ENCODE measurements around the gene MYPOP.

Gene MYPOP, protein sequence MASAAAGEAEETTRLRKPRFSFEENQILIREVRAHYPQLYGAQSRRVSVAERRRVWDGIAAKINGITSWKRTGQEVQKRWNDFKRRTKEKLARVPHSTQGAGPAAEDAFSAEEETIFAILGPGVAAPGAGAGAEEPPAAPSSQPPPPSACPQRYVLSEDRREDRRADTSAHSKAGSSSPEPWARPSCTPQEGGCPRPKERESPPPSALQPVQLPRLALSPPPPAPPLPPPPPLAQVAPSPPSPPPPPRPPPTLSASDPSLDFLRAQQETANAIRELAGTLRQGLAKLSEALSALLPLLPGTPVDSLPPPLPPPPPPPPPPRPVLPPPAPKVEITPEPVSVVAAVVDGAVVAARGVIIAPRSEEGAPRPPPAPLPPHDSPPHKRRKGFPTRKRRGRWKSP

DNA sequence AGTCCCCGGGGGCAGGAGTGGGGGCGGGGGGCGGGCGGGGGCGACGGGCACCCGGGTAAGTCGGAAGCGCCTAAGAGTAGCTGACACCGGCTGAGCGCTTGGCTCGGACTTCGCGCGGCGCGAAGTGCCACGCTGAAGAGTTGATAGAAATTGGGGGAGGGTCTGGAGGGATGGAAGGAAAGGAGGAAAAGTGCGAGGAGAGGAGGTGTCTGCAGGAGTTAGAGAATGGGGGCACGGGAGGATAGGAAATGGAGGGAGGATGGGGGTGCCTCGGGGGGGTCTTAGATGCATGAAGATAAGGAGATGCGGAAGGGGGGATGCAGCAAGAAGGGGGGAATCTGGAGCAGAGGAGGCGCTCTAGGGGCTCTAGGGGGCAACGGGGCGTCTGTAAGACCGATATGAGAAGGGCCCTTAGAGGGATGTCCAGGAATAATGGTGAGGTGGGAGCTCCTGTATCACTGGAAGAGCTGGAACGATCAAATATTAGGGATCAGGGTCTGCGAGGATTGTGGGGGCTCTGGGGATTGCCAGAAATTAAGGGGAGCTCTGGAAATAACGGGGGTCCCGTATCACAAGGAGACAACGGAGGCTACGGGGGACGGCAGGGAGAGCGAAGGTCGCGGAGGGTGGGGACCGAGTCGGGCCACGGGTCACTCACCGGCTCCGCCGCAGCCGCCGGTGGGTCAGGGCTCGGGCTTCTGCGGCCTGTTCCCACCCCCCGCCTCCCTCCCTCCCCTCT is at the start of gene MYPOP:
Gene MYPOP, minus strand, starts transcription at position 702 of the 739 bp plus-strand sequence. CDS start 840 bp downstream, outside the sequence.
- no peak for DNase-seq

GRCh38 chr19:45947926-45948325 is 45.5 kb upstream of the MYPOP start:
- DNase-seq: no peak

DNA sequence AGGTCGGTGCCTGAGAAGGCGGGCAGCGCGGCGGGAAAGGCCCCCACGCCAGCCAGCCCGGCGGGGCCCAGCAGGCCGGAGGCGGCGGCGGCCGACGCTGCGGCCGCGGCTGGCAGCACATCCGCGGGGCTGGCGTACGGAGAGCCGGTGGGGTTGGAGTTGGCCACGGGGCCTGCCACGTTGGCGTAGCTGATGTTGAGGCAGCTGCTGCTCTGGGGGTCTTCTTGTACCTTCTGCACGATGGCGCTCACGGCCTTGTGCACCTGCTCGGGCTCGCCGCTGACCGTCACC is 38.0 kb upstream of the MYPOP start:
- no peak for DNase-seq

- DNase-seq: no peak
These were observed 37.5 kb upstream of the MYPOP start for GRCh38 chr19:45939792-45940514.

DNA sequence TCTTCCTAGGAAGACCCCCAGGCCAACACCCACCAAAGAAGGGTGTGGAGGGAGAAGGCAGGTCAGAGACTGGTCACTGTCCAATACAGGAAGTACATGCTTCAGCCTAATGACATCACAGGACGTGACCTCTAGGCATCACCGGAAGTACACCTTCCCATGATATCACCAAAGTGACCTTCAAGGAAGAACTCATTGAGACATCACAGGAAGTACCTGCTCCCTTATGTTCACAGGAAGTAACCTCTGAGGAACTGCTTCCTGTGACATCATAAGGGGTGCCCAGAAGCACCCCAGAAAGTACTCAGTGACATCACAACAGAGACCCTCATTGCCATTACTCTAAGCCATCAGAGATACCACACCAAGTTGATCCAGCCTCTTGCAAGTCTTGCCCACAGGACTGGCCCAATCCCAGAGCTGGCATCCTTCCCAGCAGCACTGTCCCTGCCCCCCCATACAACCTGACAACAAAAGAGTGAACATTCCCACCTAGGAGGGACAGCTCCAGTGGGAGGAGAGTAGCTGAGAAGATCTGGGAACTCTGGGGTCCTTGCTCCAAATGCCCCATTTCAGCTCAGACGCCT is 36.4 kb upstream of the MYPOP start:
- no peak for DNase-seq

GRCh38 chr19:45935267-45935666 is 32.9 kb upstream of the MYPOP start:
- no peak for DNase-seq

DNA sequence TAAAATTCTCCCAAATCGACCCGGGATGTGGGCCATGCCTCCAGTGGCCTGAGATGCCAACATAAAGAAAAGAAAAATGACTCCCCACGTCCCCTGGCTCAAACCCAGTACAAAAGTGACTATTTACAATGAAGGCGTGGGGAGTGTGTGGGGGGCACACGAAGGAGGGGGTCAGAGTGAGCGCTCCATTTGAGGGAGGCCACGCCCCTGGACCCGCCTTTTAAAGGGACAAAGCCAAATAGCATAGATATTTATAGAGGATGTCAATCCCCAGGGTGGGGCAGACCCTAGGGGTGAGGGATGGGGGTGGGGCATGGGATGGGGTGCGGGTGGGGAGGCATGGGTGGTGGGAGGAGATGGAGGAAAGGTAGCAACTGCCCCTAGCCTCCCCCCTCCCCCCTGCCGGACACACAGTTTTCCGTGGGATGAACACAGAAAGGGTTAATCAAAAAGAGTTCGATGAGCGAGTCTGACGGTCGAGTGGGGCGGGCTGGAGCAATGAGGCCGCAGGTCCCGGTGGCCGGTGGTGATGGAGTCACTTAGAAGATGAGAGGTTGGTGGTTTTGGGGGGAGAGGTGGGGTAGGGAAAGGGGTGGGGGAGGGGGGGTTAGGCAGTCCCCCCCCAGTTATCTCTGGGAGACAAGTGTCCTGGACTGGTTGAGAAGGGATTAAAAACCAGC is 32.3 kb upstream of the MYPOP start:
- no peak for DNase-seq

GRCh38 chr19:45933759-45934158 is 31.3 kb upstream of the MYPOP start:
- no peak for DNase-seq

- no peak for DNase-seq
These were observed 28.6 kb upstream of the MYPOP start for GRCh38 chr19:45931055-45931454.

DNA sequence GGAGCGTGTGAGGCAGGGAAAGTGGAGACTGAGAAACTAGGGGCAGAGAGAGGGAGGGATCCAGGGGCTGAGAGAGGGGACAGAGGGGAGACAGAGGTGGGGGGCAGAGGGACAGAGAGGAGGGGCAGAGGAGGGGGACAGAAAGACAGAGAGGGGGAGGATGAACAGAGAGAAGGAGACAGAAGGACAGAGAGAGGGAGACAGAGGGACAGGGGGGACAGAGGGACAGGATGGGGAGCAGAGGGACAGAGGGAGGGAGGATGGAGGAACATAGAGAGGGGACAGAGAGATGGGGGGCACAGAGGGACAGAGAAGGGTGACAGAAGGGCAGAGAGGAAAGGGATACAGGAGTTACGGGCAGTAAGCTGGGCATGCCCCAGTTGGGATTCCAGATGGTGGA is 26.8 kb upstream of the MYPOP start:
- DNase-seq: no peak

DNA sequence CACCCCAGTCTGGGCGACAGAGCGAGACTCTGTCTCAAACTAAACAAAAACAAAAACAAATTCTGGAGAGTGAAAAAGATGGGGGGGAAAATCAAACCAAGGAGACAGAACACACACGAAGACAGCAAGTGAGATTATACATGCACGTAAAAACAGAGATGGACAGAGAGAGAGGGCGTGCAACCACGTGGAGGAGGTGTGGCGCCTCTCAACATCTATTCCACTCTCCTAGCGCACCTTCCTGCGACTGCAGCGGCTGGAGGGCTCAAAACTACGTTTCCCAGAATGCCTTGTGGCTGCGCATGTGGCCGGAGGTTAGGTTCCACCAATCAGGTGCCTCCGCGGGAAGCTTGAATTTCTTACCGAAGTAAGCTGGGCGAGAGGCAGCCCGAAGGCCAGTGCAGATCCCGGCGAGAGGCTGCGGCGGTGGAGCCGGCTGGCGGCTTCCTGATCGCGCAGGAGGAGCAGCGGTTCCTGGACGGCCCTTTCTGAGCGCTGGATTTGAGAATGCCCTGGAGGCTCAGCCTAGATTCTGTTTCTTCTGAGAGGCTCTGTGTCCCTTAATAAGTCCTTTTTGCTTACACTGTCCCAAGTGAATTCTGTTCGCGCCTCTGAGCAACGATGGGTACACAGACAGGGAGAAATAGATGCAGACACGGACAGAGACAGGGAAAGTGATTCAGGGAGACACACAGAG is 25.3 kb upstream of the MYPOP start:
- DNase-seq: peak; percentile 82

DNA sequence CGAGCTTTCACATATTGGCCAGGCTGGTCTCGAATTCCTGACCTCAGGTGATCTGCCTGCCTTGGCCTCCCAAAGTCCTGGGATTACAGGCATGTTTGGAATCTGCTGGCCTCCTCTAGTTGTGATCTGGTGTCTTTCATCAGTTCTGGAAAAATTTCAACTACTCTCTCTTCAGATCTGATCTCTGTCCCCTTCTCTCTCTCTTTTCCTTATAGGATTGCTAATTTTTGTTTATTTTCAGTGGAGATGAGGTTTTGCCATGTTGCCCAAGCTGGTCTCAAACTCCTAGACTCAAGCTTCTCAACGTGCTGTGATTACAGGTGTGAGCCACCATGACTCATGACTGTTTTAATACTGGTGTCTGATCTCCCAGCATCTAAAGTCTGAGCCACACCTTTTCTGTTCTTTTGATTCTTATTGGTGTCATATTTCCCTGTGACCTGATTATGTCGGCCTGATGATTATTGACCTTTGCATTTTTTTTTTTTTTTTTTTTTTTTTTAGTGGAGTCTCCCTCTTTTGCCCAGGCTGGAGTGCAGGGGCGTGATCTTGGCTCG is 22.6 kb upstream of the MYPOP start:
- no peak for DNase-seq

GRCh38 chr19:45922281-45922680 is 19.9 kb upstream of the MYPOP start:
- no peak for DNase-seq

DNA sequence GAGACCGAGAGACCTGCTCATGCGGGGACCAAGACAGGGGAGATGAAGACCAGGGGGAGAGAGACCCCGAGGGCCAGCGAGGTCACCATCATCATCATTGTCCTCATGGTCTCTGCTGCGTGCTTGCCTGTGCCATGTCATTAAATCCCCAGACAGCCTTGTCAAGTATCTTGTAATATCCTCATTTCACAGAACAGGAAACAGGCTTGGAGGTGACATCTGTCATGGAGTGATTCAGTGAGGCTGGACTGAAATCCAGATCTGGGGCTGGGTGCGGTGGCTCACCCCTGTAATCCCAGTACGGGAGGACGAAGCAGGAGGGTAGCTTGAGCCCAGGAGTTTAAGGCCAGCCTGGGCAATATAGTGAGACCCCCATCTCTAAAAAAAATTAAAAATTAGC is 18.0 kb upstream of the MYPOP start:
- DNase-seq: no peak

DNA sequence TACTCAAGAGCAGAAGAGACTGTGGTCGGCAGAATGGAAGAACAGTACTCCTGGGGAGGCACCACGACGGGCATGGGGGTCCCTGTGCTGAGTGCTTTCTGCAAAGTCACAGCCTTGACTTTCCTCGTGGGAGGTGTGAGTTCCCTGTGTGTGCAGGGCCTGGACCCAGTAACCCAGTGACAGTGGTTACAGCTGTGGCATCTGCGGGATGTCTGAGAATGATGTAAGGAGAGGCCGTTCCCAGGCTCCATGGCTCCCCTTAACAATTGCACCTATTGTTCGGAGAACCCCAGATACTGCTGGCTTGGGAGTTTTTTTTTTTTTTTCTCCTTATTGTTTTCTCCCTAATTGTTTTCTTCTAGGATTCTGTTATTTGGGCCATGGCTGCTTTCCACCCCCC is 17.3 kb upstream of the MYPOP start:
- DNase-seq: no peak

DNA sequence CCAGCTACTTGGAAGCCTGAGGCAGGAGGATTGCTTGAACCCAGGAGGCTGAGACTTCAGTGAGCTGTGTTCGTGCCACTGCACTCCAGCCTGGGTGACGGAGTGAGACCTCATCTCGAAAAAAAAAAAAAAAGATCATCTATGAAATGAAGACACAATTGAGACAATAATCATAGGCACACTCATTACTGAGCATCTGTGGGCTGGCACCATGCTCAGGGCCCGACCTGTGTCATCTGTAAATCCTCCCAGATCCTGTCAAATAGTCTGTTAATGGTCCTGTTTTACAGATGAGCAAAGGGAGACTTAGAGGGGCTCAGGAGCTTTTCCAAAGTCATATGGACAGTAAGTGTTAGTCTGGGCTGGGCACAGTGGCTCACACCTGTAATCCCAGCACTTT is 16.3 kb upstream of the MYPOP start:
- no peak for DNase-seq

GRCh38 chr19:45917421-45918091 is 15.1 kb upstream of the MYPOP start:
- no peak for DNase-seq

GRCh38 chr19:45913874-45914830 is 11.7 kb upstream of the MYPOP start, which contains the start of gene NANOS2:
NANOS2 (minus strand) TSS chr19:45914778; CDS start chr19:45914693, 85 bp downstream.
- DNase-seq: no peak

DNA sequence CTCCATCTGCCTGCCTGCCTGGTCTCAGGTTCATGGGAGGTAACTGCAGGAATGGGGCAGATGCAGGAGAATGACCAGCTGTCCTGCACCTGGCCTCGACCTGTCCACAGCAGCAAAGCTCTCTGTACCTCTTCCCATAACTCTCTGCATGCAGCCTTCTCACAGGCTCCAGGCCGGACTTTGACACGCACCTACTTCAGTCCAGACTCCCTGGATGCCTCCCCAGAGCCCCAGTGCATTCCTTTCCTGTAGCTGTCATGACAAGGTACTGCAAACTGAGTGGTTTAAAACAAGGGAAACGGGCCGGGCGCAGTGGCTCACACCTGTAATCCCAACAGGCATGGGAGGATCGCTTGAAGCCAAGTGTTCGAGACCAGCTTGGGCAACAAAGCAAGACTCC is 8.9 kb upstream of the MYPOP start:
- DNase-seq: no peak

DNA sequence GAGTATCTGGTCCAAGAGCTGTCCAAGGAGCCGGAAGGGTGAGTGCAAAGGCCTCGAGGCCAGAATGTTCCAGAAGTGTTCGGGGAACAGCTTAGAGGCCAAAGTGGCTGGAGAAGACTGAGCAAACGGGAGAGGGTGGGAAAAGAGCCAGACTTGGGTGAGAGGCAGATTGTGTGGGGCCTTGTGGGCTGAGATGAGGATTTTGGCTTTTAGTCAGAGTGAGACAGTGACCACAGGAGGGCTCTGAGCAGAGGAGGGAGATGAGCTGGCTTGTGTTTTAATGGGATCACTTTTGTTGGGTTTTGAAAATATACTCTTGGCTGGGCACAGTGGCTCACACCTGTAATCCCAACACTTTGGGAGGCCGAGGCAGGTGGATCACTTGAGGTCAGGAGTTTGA is 6.5 kb upstream of the MYPOP start:
- DNase-seq: no peak
